CD4-positive, alpha-beta T cell treated with Interleukin-10 for 1 hour (primary cell): ENCODE measurements around the gene THADA.

ENCODE experiments used
- DNase-seq: peaks from one replicate; pipeline ENCODE4 v3.0.0-alpha.2; 2020

Gene THADA

DNA sequence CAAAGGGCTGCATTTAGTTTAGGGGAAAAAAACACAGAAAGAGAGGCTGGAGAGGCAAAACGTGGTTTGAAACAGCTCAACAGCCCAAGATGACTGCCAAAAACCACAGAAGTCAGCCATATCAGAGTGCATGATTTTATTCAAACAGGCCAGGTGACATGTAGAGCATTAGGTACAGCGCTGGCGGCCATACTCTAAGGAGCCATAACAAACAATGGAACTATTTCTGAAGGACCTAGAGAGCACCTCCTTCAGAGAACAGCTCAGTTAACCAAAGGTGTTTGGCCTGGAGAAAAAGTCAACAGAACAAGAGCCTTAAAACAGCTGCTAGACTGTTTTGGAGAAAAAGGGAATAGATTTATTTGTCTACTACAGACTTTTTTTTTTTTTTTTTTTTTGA is 2.6 kb downstream of the THADA start:
- DNase-seq, result no peak

DNA sequence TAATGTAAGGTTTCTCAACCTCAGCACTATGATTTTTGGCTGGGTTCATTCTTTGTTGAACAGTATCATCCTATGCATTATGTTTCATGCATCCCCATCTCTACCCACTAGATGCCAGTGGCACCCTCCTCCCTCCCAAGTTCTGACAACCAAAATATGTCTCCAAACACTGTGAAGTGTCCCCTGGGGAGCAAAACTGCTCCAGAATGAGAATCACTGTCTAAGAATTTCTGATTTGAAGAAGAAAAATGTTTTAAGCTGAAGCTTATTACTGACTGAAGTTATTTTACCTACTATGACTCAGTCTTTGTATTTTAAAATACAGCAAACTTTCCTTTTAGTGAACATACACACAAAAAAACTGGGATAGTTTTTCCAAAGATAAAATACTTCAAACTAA is 3.4 kb downstream of the THADA start:
- no peak for DNase-seq

DNA sequence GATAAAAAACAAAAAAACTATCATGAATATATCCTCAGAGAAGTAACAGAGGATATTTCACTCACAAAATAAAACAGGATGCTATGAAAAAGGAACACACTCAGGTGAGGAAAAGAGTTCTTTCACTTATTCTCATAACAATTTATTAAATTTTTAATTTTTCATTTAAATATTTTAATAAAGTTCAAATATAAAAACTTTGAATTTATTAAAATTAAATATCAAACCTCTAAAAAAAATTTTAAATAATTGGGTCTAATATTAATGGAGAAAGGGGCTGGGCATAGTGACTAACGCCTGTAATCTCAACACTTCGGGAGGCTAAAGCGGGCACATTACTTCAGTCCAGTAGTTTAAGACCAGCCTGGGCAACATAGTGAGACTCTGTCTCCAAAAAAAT is 10.1 kb downstream of the THADA start:
- no peak for DNase-seq

DNA sequence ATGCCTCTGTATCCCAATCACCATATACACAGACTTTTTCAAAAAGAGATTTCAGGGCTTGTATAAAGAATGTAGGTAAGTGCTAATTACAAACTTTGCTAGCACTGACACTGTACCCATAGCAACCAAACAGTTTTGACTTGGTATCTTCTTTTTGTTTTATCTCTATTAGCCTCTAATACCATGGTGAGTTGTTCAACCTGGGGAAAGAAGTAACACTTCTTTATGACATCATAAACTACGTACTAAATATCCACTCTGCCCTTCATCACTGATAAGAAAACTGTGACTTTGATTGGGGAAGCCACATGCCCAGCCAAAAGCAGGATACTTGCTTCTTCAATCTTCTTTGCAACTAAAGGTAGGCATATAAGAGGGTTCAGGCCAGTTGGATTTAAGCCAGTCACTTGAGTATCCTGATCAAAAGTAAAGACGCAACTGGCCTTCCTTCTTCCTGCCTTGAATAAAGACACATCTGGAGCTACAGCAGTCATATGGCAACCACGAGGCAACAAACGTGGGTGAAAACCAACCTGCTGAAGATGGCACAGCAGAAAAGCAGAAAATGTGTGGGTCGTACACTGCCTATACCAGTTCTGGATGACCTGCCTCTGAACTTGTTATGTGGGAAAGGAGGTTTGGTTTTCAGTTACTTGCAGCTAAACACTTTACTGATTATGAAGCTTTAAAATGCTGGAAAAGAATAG is 16.4 kb downstream of the THADA start:
- no peak for DNase-seq

DNA sequence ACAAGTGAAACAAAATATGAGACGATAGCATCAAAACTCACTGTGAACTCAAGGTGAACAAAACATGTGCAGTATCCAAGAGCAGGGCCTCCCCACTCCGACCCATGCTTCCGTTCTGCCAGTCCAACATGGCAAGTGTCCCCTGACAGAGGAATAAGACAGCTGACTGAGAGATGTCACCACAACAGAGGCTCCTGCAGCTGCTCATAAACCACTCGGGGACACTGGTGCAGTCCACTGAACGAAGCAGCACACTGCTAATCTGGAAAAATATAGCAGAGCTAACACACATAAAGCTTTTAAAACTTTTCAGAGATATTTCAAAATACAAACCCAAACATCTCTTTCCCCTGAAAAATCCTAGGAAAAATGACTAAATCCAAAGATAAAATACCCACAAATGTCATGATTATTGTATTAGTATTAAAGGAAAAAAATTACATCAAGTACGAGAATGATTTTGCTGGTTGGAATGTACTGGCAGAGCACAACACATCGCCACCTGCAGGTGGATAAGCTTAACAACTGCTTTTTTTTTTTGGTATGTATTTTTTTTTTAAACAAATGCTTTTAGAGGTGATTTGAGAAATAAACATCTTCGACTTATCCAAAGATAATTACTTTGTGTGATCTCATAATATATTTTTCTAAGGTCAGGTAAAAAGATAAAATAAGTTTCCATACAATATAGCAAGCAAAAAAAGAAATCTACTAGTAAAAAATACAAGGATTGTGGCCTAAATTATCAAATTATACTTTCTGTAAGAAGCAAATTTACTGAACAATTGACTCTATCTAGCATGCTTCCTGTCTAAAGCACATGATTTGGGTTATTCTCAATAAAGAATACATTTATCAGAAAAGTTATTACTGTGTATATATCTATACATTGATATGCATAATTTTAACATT is 18.6 kb downstream of the THADA start:
- peak; percentile 47 for DNase-seq

DNA sequence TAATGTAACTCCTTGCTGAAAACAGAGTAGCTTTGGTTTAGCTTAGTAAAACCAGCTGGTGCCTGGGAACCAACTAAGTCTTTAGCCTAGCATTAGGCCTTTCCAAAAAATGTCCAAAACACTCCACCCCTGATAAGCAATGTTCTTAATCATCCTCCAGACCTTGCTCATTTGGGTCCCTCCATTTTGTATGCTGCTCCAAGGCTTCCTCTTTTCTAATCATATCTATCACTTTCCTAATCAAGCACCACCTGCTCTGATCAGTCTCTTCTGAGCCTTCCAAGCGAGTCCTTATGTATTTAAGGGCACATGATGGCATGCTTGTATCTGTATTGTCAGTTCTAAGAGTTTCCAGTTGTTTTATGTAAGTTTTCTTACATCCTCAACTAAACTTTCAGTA is 23.6 kb downstream of the THADA start:
- no peak for DNase-seq

DNA sequence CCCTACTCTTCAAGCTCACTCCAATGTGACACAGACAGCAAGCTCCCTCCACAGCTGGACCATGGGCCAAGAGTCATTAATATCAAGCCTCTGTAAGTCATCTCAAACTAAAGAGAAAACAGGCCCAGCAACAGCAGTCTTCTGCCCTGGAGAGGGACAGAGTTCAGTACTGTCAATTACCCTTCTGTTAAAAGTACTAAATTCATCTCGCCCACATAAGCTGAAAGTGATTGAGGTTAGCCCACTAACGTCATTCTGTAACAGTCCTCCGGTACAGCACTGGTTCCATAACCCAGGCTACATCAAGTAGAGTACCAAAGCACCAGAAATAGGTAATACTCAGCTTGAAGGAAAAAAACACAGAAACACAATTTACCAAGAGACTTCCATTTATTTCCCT is 25.9 kb downstream of the THADA start:
- peak; percentile 9 for DNase-seq

DNA sequence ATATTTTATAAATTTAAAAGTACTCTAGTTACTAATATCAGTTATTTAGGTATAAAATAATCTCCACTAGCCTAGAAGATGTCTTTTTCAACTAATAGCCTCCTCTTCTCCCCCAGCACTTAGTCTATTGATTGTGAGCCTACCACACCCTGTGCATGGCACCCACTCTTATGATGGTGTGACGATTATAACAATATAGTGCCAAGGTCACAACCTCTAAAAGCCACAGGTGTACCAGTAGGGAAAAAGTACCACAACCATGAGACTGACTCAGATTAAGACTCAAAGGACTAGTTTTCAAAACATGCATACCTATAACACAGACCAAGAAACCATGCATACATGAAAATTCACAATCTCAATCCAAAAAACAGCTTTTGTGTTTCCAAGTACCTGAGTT is 27.6 kb downstream of the THADA start:
- DNase-seq, result no peak

DNA sequence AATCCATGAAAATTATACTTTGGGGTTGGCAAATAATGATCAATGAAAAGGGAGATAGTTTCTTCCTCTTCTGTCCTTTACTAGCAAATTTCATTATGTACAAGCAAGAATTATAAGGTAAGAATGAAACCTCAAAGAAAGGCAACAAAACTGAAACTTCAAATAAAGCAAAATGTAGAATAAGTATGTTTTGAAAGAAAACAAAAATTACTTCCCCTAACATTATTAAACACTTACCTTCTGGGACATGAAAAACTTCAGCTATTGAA is 29.4 kb downstream of the THADA start:
- no peak for DNase-seq

DNA sequence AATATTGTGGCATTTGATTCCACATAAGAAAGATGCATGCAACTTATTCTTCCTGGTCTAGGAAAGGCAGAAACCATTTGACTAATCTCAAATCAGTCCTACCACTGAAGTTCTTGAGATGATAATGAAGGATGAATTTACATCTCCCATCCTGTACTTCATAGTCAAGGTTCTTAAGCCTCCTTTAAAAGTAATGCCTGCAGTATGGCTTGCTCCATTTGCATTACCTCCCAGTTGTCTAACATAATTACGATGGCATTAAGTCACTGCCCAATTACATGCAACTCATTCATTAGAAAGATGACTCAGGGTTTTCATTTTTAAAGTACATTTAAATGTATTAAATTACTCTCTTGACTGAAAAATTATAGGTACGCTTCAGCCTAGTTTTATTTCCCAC is 32.2 kb downstream of the THADA start:
- no peak for DNase-seq

DNA sequence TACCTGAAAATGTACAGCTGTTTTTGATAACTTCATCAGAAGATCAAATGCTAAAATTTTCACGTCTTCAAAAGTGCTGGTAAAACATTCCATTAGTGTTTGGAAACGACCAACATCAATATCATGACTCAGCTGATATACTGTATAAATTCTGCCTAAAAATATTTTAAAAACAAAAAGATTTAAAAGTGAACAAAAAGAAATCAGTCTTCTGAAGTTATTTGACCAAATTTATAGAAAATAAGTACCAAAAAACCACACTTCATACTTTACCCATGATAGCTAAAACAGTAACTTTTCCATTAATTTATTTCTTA is 35.6 kb downstream of the THADA start:
- DNase-seq, result no peak

DNA sequence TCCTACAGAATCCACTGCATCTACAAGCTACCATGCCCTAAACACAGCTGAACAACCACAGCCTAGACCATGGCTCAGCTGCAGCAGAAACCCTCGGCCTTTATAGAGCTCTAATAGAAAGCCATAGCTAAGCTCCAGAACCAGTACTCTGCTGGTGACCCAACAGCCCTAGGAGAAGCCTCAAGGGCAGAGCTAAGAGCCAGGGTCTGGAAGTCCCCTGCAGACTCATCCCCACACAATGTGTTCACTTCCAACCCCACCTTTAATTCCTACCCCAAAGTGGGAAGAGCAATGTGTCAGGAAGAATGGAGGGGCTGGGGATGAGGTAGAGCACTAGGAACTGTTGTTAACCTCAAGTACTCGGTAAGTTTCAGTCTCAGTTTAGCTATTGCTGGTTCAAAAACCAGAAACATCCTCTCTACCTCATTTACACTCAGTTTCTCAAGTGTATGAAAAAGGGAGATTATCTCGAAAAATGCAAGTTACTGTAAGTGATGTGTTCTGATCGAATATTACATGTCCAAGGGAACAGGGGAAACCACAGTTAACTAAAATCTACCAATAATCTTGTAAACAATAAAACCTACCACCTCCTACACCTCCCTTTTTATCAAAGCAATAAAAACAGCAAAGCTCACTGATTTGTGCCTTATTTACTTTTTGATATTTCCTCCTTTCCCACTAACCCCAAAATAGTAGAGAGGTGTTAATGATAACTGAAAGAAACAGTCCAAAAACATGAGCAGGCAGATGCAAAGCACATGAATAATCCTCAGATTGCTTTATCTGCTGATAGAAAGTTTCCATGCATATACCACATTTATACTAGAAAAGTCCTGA is 36.2 kb downstream of the THADA start:
- DNase-seq, result no peak

DNA sequence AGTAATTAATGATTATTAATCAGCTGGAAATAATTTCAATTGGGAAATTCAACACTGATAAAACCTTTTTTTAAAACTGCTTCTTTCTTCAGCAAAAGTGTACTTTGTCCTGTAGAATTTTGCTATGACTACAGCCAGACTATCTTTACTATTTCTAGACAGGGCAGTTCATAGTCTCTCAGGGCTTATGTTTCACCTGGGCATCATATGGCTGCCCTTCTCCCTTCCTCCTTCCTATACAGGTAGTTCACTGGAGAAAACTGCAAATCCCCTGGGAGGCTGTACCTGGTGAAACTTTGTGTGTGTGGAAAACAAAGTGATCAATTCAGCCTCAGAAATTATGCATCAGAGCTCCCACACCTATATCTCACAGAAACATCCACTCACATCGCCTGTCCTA is 38.6 kb downstream of the THADA start:
- DNase-seq, result no peak

DNA sequence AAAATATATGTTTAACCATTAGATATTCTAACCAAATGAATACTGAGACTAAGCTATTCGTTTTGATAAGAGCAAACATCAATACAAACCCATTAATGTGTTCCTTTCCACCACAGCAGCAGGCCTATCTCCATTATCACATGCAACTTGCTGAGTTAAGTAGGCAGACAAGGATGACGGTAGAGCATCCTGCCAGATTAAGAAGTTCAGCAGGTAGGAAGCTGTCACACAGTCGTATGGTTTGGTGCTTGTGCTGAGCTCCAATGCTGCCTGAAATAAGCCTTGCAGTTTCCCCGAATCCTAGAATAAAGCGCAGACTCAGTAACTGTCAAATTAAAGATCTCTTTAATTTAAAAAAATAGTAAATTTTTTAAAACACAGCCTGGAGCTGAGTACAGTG is 39.6 kb downstream of the THADA start:
- no peak for DNase-seq

DNA sequence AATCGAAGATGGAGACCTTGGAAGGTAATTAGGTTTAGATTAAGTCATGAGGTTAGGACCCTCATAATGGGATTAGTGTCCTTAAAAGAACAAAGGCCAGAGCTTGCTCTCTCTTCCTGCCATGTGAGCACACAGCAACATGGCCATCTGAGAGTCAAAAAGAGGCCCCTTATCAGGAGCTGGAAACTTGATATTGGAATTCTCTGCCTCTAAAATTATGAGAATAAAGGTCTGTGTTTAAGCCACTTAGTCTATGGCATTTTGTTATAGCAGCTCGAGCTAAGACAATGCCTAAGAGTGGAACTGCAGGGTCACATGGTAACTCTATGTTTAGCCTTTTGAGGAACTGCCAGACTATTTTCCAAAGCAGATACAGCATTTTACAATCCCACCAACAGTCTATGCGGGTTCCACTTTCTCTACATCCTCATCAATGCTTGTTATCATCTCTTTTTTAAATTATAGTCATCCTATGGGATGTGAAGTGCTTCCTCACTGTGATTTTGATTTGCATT is 42.4 kb downstream of the THADA start:
- no peak for DNase-seq

DNA sequence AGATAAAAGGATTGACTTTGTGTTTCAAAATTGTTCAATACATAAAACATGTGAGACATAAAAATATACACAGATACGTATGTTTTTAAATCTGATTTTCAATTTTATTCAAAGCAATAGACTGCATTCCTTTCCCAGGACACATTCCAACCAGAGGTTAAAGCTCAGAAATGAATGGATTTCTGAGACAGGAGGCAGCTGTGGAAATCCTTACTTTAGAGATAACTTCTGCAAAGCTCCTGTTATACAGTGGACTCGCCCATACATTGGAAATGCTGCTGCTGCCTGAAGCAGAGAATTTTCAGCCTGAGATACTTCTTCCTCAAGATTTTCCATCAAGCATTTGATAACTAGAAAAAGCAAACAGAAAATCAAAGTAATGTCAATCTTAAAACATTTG is 43.8 kb downstream of the THADA start:
- no peak for DNase-seq

DNA sequence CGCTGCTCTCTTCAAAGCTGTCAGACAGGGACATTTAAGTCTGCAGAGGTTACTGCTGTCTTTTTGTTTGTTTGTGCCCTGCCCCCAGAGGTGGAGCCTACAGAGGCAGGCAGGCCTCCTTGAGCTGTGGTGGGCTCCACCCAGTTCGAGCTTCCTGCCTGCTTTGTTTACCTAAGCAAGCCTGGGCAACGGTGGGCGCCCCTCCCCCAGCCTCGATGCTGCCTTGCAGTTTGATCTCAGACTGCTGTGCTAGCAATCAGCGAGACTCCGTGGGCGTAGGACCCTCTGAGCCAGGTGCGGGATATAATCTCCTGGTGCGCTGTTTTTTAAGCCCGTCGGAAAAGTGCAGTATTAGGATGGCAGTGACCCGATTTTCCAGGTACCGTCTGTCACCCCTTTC is 47.5 kb downstream of the THADA start:
- peak; percentile 26 for DNase-seq

DNA sequence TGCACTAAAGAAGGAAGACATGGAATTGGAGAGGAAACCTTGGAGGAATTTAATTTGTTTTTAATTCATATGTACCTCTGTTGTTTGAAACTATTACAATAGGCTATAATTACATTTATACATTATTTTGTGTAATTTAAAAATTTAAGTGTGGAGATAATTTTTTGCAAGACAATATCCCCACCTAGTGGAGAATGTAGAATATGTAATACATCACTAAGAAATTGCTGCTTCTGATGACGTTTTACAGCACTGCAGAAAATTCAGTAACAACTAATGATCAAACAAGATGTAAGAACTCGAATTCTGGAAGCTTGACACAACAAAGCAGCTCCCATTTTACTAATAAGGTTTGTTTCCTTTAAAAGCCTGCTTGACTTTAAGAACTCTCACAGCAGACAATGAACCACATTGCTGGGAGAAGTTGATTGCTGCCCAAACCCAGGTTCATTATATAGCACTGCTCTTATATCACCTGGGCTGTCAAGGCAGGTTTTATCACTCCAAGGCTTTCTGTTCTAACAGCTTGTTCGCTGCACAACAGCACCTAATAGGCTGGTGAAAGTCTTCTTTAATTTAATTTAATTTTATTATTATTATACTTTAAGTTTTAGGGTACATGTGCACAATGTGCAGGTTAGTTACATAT is 53.4 kb downstream of the THADA start:
- DNase-seq, result peak; percentile 52

DNA sequence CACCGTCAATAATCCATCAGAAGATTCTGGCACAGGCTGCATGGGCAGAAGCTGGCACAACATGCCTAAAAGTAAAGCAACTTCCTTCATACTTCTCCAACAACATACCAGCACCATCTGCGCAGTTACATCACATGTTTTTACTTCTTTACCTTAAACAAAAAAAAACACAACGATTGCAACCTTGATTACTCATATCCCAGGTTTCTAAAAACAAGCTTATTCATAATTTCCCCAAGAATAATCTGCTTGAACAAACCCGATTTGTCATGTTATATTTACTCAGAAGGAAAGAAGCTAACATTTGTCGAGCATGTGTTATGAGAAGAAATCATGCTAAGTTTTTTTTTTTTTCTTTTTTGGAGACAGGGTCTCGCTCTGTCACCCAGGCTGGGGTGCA is 54.7 kb downstream of the THADA start:
- DNase-seq, result no peak

DNA sequence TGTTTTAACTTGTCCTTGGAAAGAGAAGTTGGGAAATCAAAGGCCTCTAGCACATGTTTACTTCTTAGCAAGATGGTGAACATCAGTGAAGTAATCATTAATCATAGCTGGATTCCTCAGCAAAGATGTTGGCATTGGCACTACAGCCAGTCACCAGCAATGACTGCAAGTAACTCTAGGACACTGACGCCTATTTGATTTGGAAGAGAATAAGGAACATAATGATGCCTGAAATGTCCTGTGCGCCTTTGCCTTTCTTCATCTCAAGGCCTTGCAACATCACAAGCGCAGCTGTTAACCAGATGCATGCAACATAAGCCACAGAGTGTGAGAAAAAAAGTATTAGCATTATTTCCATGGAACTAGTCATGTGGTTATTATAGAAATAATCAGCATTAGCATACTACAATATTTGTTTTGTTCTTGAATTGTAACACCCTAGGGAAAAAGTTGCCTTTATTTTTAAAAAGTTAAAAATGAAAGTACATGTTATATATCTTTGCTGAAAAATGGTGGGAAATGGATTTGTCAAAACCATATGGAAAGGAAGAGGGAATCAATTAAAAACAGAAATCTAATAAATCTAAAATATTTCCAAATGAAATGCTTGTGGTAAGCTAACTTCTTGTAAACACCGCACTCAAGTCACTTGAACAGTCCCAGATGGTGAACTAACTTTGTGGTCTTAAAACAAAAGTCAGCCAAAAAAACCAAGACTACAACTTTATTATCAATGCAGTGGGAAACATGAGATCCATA is 55.6 kb downstream of the THADA start:
- no peak for DNase-seq

DNA sequence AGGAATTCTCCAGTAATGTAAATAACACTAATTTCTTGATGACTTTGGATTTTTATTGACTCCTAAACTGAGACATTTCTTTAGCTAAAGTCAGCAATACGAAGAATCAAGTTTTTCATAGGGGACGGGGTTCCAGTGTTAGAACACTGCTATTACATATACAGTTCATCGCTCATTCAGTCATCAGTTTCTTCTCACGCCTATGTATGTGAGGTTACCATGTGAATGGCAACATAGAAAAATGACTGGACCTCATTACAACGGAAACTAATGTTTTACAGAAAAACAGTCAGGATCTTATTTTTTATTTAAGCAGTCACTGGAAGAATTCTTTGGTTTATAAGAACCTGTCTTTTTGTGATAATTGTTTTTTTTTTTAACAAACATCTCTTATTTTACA is 56.4 kb downstream of the THADA start:
- DNase-seq, result no peak

DNA sequence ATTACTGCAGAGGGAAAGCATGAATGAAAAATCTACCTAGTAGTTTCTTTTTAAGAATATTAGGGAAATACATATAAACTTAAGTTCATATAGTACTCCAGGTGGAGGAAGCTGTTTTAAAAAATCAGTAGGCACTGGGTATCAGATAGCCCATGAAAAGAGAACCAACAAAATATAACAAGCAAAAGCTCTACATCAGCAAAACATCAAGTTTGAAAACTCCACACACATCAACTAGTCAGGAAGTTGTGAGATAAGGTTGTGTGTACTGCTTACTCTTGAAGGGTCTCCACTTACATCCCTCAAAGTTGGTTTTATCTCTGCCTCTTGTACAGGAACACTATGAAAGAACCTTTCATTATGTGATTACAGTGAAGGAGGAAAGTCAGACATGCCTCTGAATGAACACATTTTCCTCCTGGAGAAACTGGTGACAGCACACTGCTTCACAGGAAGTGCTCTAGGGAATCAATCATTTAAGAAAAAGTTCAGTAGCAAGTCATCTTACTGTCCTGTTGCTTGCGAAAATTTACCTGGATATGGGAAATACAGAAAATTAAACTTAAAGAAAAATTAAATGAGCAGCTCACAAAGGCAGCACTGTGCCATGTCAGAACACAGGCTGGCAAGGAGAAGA is 57.7 kb downstream of the THADA start:
- no peak for DNase-seq
